ENCODE measurements around the gene MIOS. TPM values are rescaled to one million over a fixed set of nuclear protein-coding genes. Genes with fewer than 3 reads are reported as not detected.

The MIOS gene
- polyA plus RNA-seq, 3 donors: 18.3 to 32.6 (median 20.2) TPM

DNA sequence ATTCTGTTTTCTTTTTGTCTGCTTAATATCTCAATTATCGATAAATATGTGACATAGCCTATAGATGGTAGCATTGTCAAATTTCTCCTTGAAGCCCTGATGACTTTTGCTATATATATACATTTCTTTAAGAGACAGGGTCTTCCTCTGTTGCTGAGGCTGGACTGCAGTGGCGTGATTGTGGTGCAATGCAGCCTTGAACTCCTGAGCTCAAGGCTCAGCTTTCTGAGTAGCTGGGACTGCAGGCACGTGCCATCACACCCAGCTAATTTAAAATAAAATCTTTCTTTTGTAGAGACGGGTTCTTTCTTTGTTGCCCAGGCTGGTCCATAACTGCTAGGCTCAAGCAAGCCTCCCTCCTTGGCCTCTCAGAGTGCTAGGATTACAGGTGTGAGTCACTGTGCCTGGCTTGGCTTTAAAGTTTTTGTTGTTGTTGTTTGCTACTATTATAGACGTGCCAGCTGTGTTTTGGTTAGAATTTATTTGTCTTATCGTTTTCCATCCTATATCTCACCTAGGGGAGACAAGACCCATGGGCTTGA, 80.9 kb downstream of the MIOS start:
- Mint-ChIP-seq H3K27ac (no peak overlapping the region), H3K4me1 (peaks cover 3% of the 10 kb centered on the region), H3K27me3 (ENCODE audit: low read depth in 3 of 3) (peaks cover 0 to 1% (median 0%) of the 10 kb centered on the region in 3 donors), H3K9me3 (peaks cover 0 to 11% (median 2%) of the 10 kb centered on the region in 7 donors), H3K4me3 (no peak overlapping the region), H3K36me3 (peaks cover 11 to 24% of the 10 kb centered on the region in 2 donors)
- intact Hi-C loops (cut with micrococcal nuclease): loop anchor here (10.0 kb wide), 1 partner anchor 83 kb away; the partner anchor contains the start of gene MIOS (in 2 of the 2)
- H3K27ac ChIP-seq (ENCODE audit: low read depth in 1 of 2, low read length in 2 of 2): no peak overlapping the region
- peaks cover 8% of the 10 kb centered on the region for H4K20me1 ChIP-seq (ENCODE audit: insufficient read depth, low read length)
- no peak overlapping the region for H2AFZ ChIP-seq (ENCODE audit: insufficient read depth, low read depth, low read length, poor library complexity, severe bottlenecking)
- DNase-seq: no peak
- peaks cover 44% of the 10 kb centered on the region for H3K79me2 ChIP-seq (ENCODE audit: insufficient read depth, low read length)
- H3K4me2 ChIP-seq (replicated peaks; ENCODE audit: extremely low read depth, low read length, poor library complexity, severe bottlenecking): no peak overlapping the region
- no peak for TF ChIP-seq CTCF (IDR thresholded peaks at IDR 0.05)
- H3K9ac ChIP-seq (ENCODE audit: insufficient read depth, low read length, poor library complexity, severe bottlenecking): no peak overlapping the region
- H3K36me3 ChIP-seq (replicated peaks in 1 of 2; ENCODE audit: control insufficient read depth in 1 of 2, insufficient read depth in 2 of 2, low read length in 2 of 2): no peaks in the 10 kb centered on the region
- H3K9me3 ChIP-seq (replicated peaks in 1 of 2; ENCODE audit: control insufficient read depth in 1 of 2, insufficient read depth in 1 of 2, low read length in 2 of 2): peaks cover 0 to 8% of the 10 kb centered on the region in 2 donors
- H3K4me3 ChIP-seq (replicated peaks in 1 of 3; ENCODE audit: low read depth in 2 of 3, low read length in 3 of 3): no peak overlapping the region
- no CpG with 5 or more reads among the region's 6 CpGs for WGBS (ENCODE audit: insufficient coverage)
- H3K4me1 ChIP-seq (ENCODE audit: control insufficient read depth in 1 of 2, insufficient read depth in 2 of 2, low read length in 2 of 2): no peaks in the 10 kb centered on the region
- H3K27me3 ChIP-seq (ENCODE audit: control insufficient read depth in 2 of 2, insufficient read depth in 2 of 2, low read length in 2 of 2): no peaks in the 10 kb centered on the region

DNA sequence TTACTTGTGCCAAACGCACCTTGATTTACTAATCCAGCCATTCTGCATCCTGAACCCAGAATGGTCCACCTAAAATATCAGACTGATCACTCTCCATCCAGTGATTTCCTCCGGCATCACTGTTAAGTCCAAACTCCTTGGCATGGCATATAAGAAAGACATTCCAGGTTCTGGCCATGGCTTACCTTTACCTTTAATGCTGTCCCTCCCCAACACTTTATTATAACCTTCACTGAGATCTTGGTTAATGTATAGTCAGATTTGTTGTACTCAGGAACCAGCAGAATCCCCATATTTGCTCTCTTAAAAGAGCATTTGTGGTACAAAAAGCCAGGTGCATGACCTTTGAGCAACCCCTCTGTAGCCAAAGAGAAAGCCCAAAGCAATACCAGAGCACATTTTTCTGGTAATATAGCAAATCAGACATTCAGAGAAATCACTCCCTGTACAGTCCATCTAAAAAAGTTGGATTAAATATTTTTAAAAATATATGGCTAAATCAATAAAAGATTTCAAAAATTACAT, 84.1 kb downstream of the MIOS start:
- no peaks in the 10 kb centered on the region for H3K27me3 ChIP-seq (ENCODE audit: control insufficient read depth in 2 of 2, insufficient read depth in 2 of 2, low read length in 2 of 2)
- H3K79me2 ChIP-seq (ENCODE audit: insufficient read depth, low read length): peaks cover 42% of the 10 kb centered on the region
- H3K4me2 ChIP-seq (replicated peaks; ENCODE audit: extremely low read depth, low read length, poor library complexity, severe bottlenecking): no peak overlapping the region
- H3K9ac ChIP-seq (ENCODE audit: insufficient read depth, low read length, poor library complexity, severe bottlenecking): no peak overlapping the region
- H3K27ac Mint-ChIP-seq: no peak overlapping the region
- WGBS (ENCODE audit: insufficient coverage): 100% methylated on average over 1 of the region's 2 CpGs
- H2AFZ ChIP-seq (ENCODE audit: insufficient read depth, low read depth, low read length, poor library complexity, severe bottlenecking): no peak overlapping the region
- H3K27ac ChIP-seq (ENCODE audit: low read depth in 1 of 2, low read length in 2 of 2): no peak overlapping the region
- no peaks in the 10 kb centered on the region for H3K4me1 ChIP-seq (ENCODE audit: control insufficient read depth in 1 of 2, insufficient read depth in 2 of 2, low read length in 2 of 2)
- H3K9me3 ChIP-seq (replicated peaks in 1 of 2; ENCODE audit: control insufficient read depth in 1 of 2, insufficient read depth in 1 of 2, low read length in 2 of 2): peaks cover 0 to 7% of the 10 kb centered on the region in 2 donors
- peaks cover 4% of the 10 kb centered on the region in 2 donors for H3K36me3 Mint-ChIP-seq
- peaks cover 8% of the 10 kb centered on the region for H4K20me1 ChIP-seq (ENCODE audit: insufficient read depth, low read length)
- peaks cover 0 to 1% (median 0%) of the 10 kb centered on the region in 3 donors for H3K27me3 Mint-ChIP-seq (ENCODE audit: low read depth in 3 of 3)
- TF ChIP-seq CTCF (IDR thresholded peaks at IDR 0.05): no peak
- H3K9me3 Mint-ChIP-seq: peaks cover 0 to 5% (median 0%) of the 10 kb centered on the region in 7 donors
- H3K36me3 ChIP-seq (replicated peaks in 1 of 2; ENCODE audit: control insufficient read depth in 1 of 2, insufficient read depth in 2 of 2, low read length in 2 of 2): no peaks in the 10 kb centered on the region
- no peak for DNase-seq
- H3K4me1 Mint-ChIP-seq: peaks cover 6% of the 10 kb centered on the region
- no peak overlapping the region for H3K4me3 Mint-ChIP-seq
- intact Hi-C loops (cut with micrococcal nuclease): no loop called here
- no peak overlapping the region for H3K4me3 ChIP-seq (replicated peaks in 1 of 3; ENCODE audit: low read depth in 2 of 3, low read length in 3 of 3)
